Lower leg skin (tissue), 4 donors: ENCODE data around the gene UPK1B. TPM values are rescaled to one million over a fixed set of nuclear protein-coding genes. Genes with fewer than 3 reads are reported as not detected.

ENCODE experiments used
- DNase-seq, 2 donors: peaks; one replicate each; pipeline ENCODE4 v3.0.0-alpha.2; 2019; ENCODE audit warnings: low spot score in 2 of 2
- H3K4me3 ChIP-seq: fragments of 200-600 bp; sonication (generic); 2 replicates; pipeline ENCODE4 v1.5.1; 2017; ENCODE audit warnings: mild to moderate bottlenecking, low read depth; ENCODE audit not compliant: poor library complexity, severe bottlenecking
- POLR2A ChIP-seq, 2 donors: fragments of 450-650 bp; IDR thresholded peaks; one replicate each; pipeline ENCODE4 v1.6.1; 2016 to 2017; ENCODE audit warnings: antibody characterized with exemption in 2 of 2, mild to moderate bottlenecking in 1 of 2, moderate library complexity in 1 of 2
- WGBS, 2 donors: methylation state at CpG; one replicate each; pipeline ENCODE4 v1.1.5; 2018; 5-methylcytosine and 5-hydroxymethylcytosine counted together
- intact Hi-C: fragments of 100-400 bp; cut with DNase I; formaldehyde crosslinking; loops from one replicate; pipeline ENCODE4 v1.15.0; 2023; ENCODE audit warnings: low total_unique reads
- total RNA-seq, 4 donors: library from RNA; depleted of rRNA; stranded (reverse); fragments of >200 nt; gene quantifications; one replicate each; pipeline ENCODE4 v1.1.0, GENCODE V29; 2016
- TF ChIP-seq, protein P1 (sequence below), 3 donors: fragments of 450-650 bp; IDR thresholded peaks; one replicate each; pipeline ENCODE4 v1.5.1; 2016; ENCODE audit warnings: antibody characterized with exemption in 3 of 3, mild to moderate bottlenecking in 3 of 3, moderate library complexity in 2 of 3

The UPK1B gene
- total RNA-seq, 4 donors from 2014 or later = 0.15 to 2.5 (median 1.8) TPM

GRCh38 chr3:119211193-119211592 is 37.8 kb downstream of the UPK1B start:
- WGBS, 2 donors = 44 to 48% methylated on average over 4 of the region's 4 CpGs
- TF ChIP-seq, protein P1, sequence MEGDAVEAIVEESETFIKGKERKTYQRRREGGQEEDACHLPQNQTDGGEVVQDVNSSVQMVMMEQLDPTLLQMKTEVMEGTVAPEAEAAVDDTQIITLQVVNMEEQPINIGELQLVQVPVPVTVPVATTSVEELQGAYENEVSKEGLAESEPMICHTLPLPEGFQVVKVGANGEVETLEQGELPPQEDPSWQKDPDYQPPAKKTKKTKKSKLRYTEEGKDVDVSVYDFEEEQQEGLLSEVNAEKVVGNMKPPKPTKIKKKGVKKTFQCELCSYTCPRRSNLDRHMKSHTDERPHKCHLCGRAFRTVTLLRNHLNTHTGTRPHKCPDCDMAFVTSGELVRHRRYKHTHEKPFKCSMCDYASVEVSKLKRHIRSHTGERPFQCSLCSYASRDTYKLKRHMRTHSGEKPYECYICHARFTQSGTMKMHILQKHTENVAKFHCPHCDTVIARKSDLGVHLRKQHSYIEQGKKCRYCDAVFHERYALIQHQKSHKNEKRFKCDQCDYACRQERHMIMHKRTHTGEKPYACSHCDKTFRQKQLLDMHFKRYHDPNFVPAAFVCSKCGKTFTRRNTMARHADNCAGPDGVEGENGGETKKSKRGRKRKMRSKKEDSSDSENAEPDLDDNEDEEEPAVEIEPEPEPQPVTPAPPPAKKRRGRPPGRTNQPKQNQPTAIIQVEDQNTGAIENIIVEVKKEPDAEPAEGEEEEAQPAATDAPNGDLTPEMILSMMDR (IDR thresholded peaks at IDR 0.05) = no peak
- TF ChIP-seq POLR2A (IDR thresholded peaks at IDR 0.05) = no peak
- no peak overlapping the region for H3K4me3 ChIP-seq
- intact Hi-C loops = no loop called here
- DNase-seq = no peak

GRCh38 chr3:119211803-119212202 is 38.4 kb downstream of the UPK1B start:
- H3K4me3 ChIP-seq = no peak overlapping the region
- no peak for TF ChIP-seq POLR2A (IDR thresholded peaks at IDR 0.05)
- TF ChIP-seq, protein P1 (IDR thresholded peaks at IDR 0.05) = no peak
- WGBS, 2 donors = 86 to 91% methylated on average over 6 of the region's 6 CpGs
- intact Hi-C loops = no loop called here
- DNase-seq = no peak

- no peak for TF ChIP-seq POLR2A (IDR thresholded peaks at IDR 0.05)
- TF ChIP-seq, protein P1 (IDR thresholded peaks at IDR 0.05) = no peak
- intact Hi-C loops = no loop called here
- WGBS, 2 donors = 69 to 79% methylated on average over 4 of the region's 4 CpGs
- no peak overlapping the region for H3K4me3 ChIP-seq
- DNase-seq = no peak
Observed at GRCh38 chr3:119219069-119219468, 45.7 kb downstream of the UPK1B start.

GRCh38 chr3:119220198-119220597 is 46.8 kb downstream of the UPK1B start:
- TF ChIP-seq, protein P1 (IDR thresholded peaks at IDR 0.05) = no peak
- no peak for TF ChIP-seq POLR2A (IDR thresholded peaks at IDR 0.05)
- no peak overlapping the region for H3K4me3 ChIP-seq
- DNase-seq = no peak
- intact Hi-C loops = no loop called here
- WGBS, 2 donors = 86% methylated on average over 7 of the region's 7 CpGs

GRCh38 chr3:119220970-119221667 is 47.7 kb downstream of the UPK1B start:
- intact Hi-C loops = no loop called here
- H3K4me3 ChIP-seq = no peak overlapping the region
- DNase-seq = no peak
- WGBS, 2 donors = 67 to 89% methylated on average over 3 of the region's 3 CpGs
- TF ChIP-seq, protein P1 (IDR thresholded peaks at IDR 0.05) = no peak
- TF ChIP-seq POLR2A (IDR thresholded peaks at IDR 0.05) = no peak
